HUES64 (cell line): ENCODE results near the gene OSER1.

Experiments used
- H3K27ac ChIP-seq: 2 replicates; pipeline ENCODE4 v1.7.0; 2013; ENCODE audit warnings: low read depth, low read length, inconsistent platforms
- H3K27me3 ChIP-seq: 2 replicates; pipeline ENCODE4 v1.6.1; 2013; ENCODE audit warnings: mild to moderate bottlenecking, low read length; ENCODE audit not compliant: insufficient read depth
- H3K36me3 ChIP-seq: 2 replicates; pipeline ENCODE4 v1.6.1; 2013; ENCODE audit warnings: mild to moderate bottlenecking, low read length; ENCODE audit not compliant: insufficient read depth
- H3K4me1 ChIP-seq: 2 replicates; pipeline ENCODE4 v1.6.1; 2013; ENCODE audit warnings: mild to moderate bottlenecking, low read length, moderate library complexity; ENCODE audit not compliant: insufficient read depth
- H3K4me3 ChIP-seq: 2 replicates; pipeline ENCODE4 v1.5.1; 2013; ENCODE audit warnings: mild to moderate bottlenecking, low read length, moderate library complexity
- H3K9ac ChIP-seq: 2 replicates; pipeline ENCODE4 v1.6.1; 2013; ENCODE audit warnings: mild to moderate bottlenecking, low read depth, low read length
- H3K9me3 ChIP-seq: 2 replicates; pipeline ENCODE4 v1.6.1; 2013; ENCODE audit warnings: low read depth, low read length; ENCODE audit not compliant: insufficient read depth
- WGBS: fragments of 150-250, 120-280 bp; methylation state at CpG from one replicate; pipeline ENCODE4 v1.1.7; 2013; ENCODE audit warnings: missing lambda C conversion rate; 5-methylcytosine and 5-hydroxymethylcytosine counted together

OSER1 gene

DNA sequence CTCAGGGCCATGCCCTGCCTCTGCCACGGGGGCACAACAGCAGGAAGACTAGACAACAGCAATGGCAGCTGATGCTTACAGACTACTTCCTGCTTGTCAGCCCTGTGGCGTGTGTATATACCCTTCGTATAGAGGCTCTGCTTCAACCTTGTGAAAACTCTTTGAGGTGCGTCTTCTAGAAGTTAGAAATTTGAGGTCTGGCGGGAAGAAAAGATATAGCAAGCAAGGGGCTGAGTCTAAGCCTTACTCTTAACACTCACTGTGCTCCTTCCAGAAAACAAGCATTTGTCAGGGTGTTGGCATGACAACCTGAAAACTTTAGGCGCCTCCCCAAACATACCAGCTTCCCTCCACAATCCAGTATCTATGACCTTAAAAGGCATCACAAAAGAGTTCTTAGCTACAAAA is 56.9 kb downstream of the OSER1 start:
- Histone ChIP-seq H3K4me3 (no peak overlapping the region), H3K9ac (no peak overlapping the region), H3K27ac (no peak overlapping the region), H3K9me3 (no peaks in the 10 kb centered on the region), H3K27me3 (no peaks in the 10 kb centered on the region), H3K36me3 (no peaks in the 10 kb centered on the region), H3K4me1 (no peaks in the 10 kb centered on the region)
- WGBS, result 84% methylated on average over 6 of the region's 6 CpGs

DNA sequence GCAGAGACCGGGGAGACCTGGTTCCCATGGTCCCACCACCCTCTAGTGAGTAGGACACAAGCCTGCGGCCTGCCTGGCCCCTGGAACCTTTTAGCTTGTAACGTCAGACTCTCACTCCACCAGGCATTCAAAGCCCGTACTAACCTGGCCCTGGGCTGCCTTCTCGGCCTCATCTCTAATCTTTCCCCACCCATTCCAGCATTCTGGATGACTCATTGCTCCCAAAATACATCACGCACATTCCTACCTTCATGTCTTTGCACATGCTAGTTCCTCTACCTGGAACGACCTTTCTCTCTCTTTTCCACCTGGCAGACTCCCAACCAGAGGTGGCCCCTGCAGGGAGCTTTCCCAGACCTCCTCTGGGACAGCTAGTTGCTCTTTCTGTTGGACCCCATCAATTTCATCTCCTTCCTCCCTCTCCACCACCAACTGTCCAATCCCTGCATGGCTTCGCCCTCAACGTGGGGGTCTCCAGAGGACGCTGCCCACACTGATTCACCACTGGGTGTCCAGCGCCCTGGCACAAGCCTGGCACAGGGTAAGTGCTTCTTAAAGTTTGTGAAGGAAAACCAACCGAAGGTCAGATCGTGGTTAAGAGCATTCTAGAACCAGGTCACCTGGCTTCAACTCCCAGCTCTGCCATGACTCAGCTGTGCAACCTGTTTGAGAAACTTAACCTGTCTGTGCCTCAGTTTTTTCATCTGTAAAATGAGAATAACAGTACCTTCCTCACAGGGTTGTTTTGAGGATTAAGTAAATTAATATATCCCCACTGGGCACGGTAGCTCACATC is 58.8 kb downstream of the OSER1 start:
- Histone ChIP-seq H3K4me3 (no peak overlapping the region), H3K27me3 (no peaks in the 10 kb centered on the region), H3K9ac (no peak overlapping the region), H3K36me3 (no peaks in the 10 kb centered on the region), H3K27ac (no peak overlapping the region), H3K4me1 (no peaks in the 10 kb centered on the region), H3K9me3 (no peaks in the 10 kb centered on the region)
- WGBS, result 90% methylated on average over 14 of the region's 14 CpGs

DNA sequence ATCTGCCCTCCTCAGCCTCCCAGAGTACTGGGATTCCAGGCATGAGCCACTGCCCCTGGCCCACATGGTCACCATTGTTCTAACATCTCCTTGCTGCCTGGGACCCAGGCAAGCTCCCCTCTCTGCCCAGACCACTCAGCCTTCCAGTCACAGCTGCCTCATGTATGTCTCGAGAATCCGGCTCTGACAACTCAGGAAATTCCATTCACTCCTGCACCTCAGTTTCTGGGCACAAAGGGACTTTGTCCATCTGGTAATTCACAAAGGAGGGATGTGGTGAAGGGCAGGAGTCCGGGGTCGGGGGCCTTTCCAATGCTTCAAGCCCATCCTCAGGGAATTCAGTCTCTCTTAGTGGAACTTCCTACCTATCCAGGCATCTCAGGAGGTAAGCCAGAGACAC is 64.3 kb downstream of the OSER1 start:
- Histone ChIP-seq H3K4me3 (no peak overlapping the region), H3K27me3 (no peaks in the 10 kb centered on the region), H3K9me3 (no peaks in the 10 kb centered on the region), H3K9ac (no peak overlapping the region), H3K4me1 (no peaks in the 10 kb centered on the region), H3K36me3 (no peaks in the 10 kb centered on the region), H3K27ac (no peak overlapping the region)
- WGBS, result 94% methylated on average over 4 of the region's 4 CpGs
